Activated CD8-positive, alpha-beta T cell treated with anti-CD3 and anti-CD28 coated beads for 36 hours (primary cell): ENCODE measurements around the gene IL34. TPM values are rescaled to one million over a fixed set of nuclear protein-coding genes. Genes with fewer than 3 reads are reported as not detected.
A peak's percentile ranks its signal among the peaks of the same experiment; 100 is the strongest.

Source experiments
- ATAC-seq: fragments of 200-7000 bp; cut with Tn5 transposase; one replicate; pipeline ENCODE4 v1.10.0; 2021; ENCODE audit warnings: mild to moderate bottlenecking, moderate library complexity
- CTCF ChIA-PET: fragments of 350-600 bp; sonication (Branson Sonifier 250); formaldehyde crosslinking; loops from one replicate; lab custom pipeline; 2021; ENCODE audit warnings: antibody characterized with exemption; lab: Charles Lee
- POLR2A ChIA-PET: fragments of 350-600 bp; sonication (Branson Sonifier 250); formaldehyde crosslinking; loops from one replicate; lab custom pipeline; 2021; ENCODE audit warnings: antibody characterized with exemption; lab: Charles Lee
- DNase-seq: peaks from one replicate; pipeline ENCODE4 v3.0.0-alpha.2; 2020
- H3K27ac Mint-ChIP-seq: one replicate; pipeline ENCODE4 v1.8.0; 2021; ENCODE audit warnings: mild to moderate bottlenecking, mixed read lengths
- H3K27me3 Mint-ChIP-seq: one replicate; pipeline ENCODE4 v1.8.0; 2021; ENCODE audit warnings: mixed read lengths
- H3K36me3 Mint-ChIP-seq: one replicate; pipeline ENCODE4 v1.8.0; 2021; ENCODE audit warnings: low read depth, mixed read lengths
- H3K4me1 Mint-ChIP-seq: one replicate; pipeline ENCODE4 v1.8.0; 2021; ENCODE audit warnings: low read depth, mixed read lengths
- H3K4me3 Mint-ChIP-seq: one replicate; pipeline ENCODE4 v1.8.0; 2021; ENCODE audit warnings: mild to moderate bottlenecking, moderate library complexity, mixed read lengths
- H3K9me3 Mint-ChIP-seq: one replicate; pipeline ENCODE4 v1.8.0; 2021; ENCODE audit warnings: mixed read lengths
- intact Hi-C: fragments of 100-400 bp; cut with micrococcal nuclease; formaldehyde crosslinking; loops from one replicate; pipeline ENCODE4 v1.10.0; 2022
- total RNA-seq, 2 experiments: library from RNA; stranded (reverse); gene quantifications; one replicate each; pipeline ENCODE4 v1.2.3, GENCODE V29; 2021
- TF ChIP-seq, protein P1 (sequence below): fragments of 200-600 bp; IDR thresholded peaks from one replicate; pipeline ENCODE4 v1.8.0; 2022; ENCODE audit warnings: antibody characterized with exemption, mild to moderate bottlenecking

IL34 gene
- total RNA-seq, 2 experiments from 2014 or later = not detected

- no peak for DNase-seq
- intact Hi-C loops = loop anchor here (5.0 kb wide), 1 partner anchor 90 kb away; no protein-coding TSS in a partner anchor
- ATAC-seq = no peak
- H3K4me3 Mint-ChIP-seq = no peak overlapping the region
- H3K9me3 Mint-ChIP-seq = no peaks in the 10 kb centered on the region
- peaks cover 11% of the 10 kb centered on the region for H3K4me1 Mint-ChIP-seq
- POLR2A ChIA-PET = no interaction called here
- no peaks in the 10 kb centered on the region for H3K36me3 Mint-ChIP-seq
- TF ChIP-seq, protein P1, sequence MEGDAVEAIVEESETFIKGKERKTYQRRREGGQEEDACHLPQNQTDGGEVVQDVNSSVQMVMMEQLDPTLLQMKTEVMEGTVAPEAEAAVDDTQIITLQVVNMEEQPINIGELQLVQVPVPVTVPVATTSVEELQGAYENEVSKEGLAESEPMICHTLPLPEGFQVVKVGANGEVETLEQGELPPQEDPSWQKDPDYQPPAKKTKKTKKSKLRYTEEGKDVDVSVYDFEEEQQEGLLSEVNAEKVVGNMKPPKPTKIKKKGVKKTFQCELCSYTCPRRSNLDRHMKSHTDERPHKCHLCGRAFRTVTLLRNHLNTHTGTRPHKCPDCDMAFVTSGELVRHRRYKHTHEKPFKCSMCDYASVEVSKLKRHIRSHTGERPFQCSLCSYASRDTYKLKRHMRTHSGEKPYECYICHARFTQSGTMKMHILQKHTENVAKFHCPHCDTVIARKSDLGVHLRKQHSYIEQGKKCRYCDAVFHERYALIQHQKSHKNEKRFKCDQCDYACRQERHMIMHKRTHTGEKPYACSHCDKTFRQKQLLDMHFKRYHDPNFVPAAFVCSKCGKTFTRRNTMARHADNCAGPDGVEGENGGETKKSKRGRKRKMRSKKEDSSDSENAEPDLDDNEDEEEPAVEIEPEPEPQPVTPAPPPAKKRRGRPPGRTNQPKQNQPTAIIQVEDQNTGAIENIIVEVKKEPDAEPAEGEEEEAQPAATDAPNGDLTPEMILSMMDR = no peak
- H3K27ac Mint-ChIP-seq = no peak overlapping the region
- CTCF ChIA-PET = interaction anchor here (0.8 to 14.4 kb wide), 3 partner anchors 8 to 88 kb away, joined by 3 to 94 read pairs (median 4); no protein-coding TSS in a partner anchor
- H3K27me3 Mint-ChIP-seq = no peaks in the 10 kb centered on the region
Observed at GRCh38 chr16:70682239-70683145, 36.1 kb downstream of the IL34 start.

DNA sequence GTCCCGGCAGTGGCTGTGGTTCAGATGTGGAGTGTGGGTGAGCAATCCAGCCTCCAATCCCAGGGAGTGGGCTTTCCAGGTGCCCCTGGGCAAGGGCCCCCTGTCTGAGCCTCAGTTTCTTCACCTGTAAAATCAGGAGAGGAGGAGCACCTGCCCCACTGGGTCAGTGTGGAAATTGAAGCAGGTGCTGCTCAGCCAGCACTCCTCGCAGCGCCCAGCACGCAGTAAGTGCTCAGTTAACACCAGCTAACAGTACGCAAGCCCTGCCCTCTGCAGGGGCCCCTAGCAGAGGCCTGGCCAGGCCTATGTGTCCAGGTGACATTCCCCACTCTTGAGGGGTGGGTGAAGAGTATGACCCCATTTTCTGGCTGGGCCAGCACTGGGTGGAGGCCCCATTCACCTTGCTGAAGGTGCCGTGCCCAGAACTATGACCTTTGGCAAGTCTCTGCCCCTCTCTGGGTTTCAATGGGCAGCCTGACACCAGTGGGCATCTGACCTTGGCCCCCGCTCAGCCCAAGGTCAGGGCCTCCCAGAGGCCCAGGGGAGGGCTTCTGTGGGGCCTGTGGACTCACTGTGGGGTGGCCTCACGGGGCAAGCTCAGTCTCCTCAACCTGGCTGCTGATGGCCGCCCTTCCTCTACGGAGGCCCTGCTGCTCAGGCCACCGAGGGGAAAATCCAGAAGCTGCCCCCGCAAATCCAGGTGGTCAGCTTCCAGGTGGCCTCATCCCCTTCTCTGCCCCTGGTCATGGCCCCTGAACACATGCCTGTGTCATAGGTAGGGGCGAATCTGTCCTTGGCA, 37.0 kb downstream of the IL34 start:
- Mint-ChIP-seq H3K27ac (no peak overlapping the region), H3K9me3 (no peaks in the 10 kb centered on the region), H3K4me1 (peaks cover 11% of the 10 kb centered on the region), H3K4me3 (no peak overlapping the region), H3K36me3 (no peaks in the 10 kb centered on the region), H3K27me3 (no peaks in the 10 kb centered on the region)
- intact Hi-C loops = loop anchor here (5.0 kb wide), 1 partner anchor 89 kb away; no protein-coding TSS in a partner anchor
- TF ChIP-seq, protein P1 = no peak
- POLR2A ChIA-PET = no interaction called here
- ATAC-seq = no peak
- CTCF ChIA-PET = interaction anchor here (0.8 to 14.4 kb wide), 2 partner anchors 55 to 87 kb away, joined by 4 to 94 read pairs; no protein-coding TSS in a partner anchor
- no peak for DNase-seq

- CTCF ChIA-PET = interaction anchor here (0.6 to 14.4 kb wide), 2 partner anchors 54 to 86 kb away, joined by 3 to 94 read pairs; no protein-coding TSS in a partner anchor
- Mint-ChIP-seq H3K27me3 (no peaks in the 10 kb centered on the region), H3K36me3 (no peaks in the 10 kb centered on the region), H3K4me3 (peak overlapping the region; percentile 68), H3K27ac (no peak overlapping the region), H3K4me1 (peaks cover 6% of the 10 kb centered on the region), H3K9me3 (no peaks in the 10 kb centered on the region)
- ATAC-seq (no peak), DNase-seq (no peak)
- POLR2A ChIA-PET = interaction anchor here (1.7 kb wide), 1 partner anchor 53 kb away, joined by 4 read pairs; no protein-coding TSS in a partner anchor
- intact Hi-C loops = loop anchor here (5.0 kb wide), 1 partner anchor 88 kb away; no protein-coding TSS in a partner anchor
- TF ChIP-seq, protein P1 = no peak
Observed at GRCh38 chr16:70684146-70685060, 38.0 kb downstream of the IL34 start.

DNA sequence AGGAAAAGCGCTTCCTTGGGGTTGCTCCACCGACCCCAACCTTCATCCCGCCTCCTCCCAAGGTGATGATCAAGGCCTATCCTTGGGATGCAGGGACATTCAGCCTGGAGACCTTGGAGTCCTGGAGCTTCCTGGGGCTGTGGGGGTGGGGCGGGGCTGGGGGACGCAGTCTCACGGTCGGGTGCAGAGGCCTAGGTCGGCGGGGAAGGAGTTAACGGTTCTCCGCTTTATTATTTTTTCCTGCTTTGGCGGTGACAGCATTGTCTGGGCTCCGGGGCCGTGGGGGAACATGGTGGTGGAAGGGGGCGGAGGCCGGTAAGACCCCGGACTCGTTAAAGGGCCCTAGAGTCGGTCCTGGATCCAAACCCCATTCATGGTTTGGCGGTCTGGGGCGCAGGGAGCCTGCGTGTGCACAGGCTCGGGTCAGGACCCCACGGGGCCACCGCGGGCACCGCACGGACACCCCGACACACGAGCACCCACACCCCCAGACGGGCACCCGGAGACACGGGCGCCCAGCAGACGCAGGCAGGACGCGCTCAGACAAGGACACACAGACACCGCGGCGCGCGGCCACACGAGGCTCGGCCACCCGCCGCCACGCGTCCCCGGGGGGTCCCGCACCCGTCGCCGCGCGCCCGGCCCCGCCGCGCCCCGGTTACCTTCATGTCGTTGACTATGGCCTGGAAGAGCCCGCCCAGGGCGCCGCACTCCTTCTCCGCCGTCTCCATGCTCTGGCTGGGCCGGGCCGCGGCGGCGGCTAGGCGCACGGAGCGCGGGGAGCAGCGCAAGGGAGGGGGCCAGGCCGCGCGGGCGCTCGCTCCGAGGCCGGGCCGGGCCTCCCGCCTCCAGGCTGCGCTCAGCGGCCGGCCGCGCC, 38.9 kb downstream of the IL34 start:
- no peak overlapping the region for H3K27ac Mint-ChIP-seq
- H3K9me3 Mint-ChIP-seq = no peaks in the 10 kb centered on the region
- TF ChIP-seq, protein P1 = no peak
- DNase-seq = no peak
- POLR2A ChIA-PET = interaction anchor here (1.7 kb wide), 1 partner anchor 52 kb away, joined by 4 read pairs; no protein-coding TSS in a partner anchor
- no peaks in the 10 kb centered on the region for H3K36me3 Mint-ChIP-seq
- peak overlapping the region; percentile 68 for H3K4me3 Mint-ChIP-seq
- H3K27me3 Mint-ChIP-seq = no peaks in the 10 kb centered on the region
- intact Hi-C loops = no loop called here
- peaks cover 6% of the 10 kb centered on the region for H3K4me1 Mint-ChIP-seq
- CTCF ChIA-PET = interaction anchor here (14.4 kb wide), 1 partner anchor 85 kb away, joined by 94 read pairs; no protein-coding TSS in a partner anchor
- ATAC-seq = peak; percentile 69
